H1 (cell line): ENCODE results near the gene ANK2. TPM values are rescaled to one million over a fixed set of nuclear protein-coding genes. Genes with fewer than 3 reads are reported as not detected.

ENCODE experiments used
- POLR2AphosphoS5 ChIP-seq: IDR thresholded peaks from 2 replicates; pipeline ENCODE4 v1.6.1; 2011; ENCODE audit warnings: low read depth, low read length
- SP2 ChIP-seq: IDR thresholded peaks from 2 replicates; pipeline ENCODE4 v1.6.1; 2012; ENCODE audit warnings: mild to moderate bottlenecking, low read length, inconsistent platforms
- polyA plus RNA-seq, 7 experiments: library from polyadenylated mRNA; depleted of rRNA in 3 of 7; stranded (reverse) in 5 of 7; unstranded in 2 of 7; fragments of >200 nt in 5 of 7; fragments of 200-250 nt in 2 of 7; gene quantifications; 1 replicate in 5 of 7; 2 replicates in 1 of 7; 4 replicates in 1 of 7; pipeline versions ENCODE4 v1.2.1 to v1.2.3, GENCODE V29; 2011 to 2013; ENCODE audit warnings: missing spikeins in 2 of 7, mixed read lengths in 2 of 7
- total RNA-seq: library from RNA; stranded (reverse); fragmentation: NEBNext Ultra II Directional; extraction: Animal tissue kit (Norgen Biotek cat#: 25700); gene quantifications from 2 replicates; pipeline ENCODE4 v1.2.1, GENCODE V29; 2021

The ANK2 gene
- total and polyA plus RNA-seq, 2 of the 8 experiments (the other 6 are each of a cell fraction or from before 2014, with no cell fraction given), result 14.2 to 35.1 TPM

- TF ChIP-seq POLR2AphosphoS5, result no peak
- TF ChIP-seq SP2, result no peak
Measured at GRCh38 chr4:113382704-113383103, 333.3 kb downstream of the ANK2 start (continued).
